NCI-H526 treated with DMSO at 0.1 percent for 48 hours (cell line): ENCODE data around the gene CLEC20A.
"Not testable (repeated sequence)": the region's sequence is repeated elsewhere in the genome, so short reads cannot be mapped to it uniquely, and the experiment has no call there.

ENCODE experiments used
- DNase-seq: peaks from one replicate; lab custom pipeline; 2025; lab: John Stamatoyannopoulos, UW

CLEC20A gene

GRCh38 chr1:178529364-178530036 lies 32.7 kb upstream of the CLEC20A start:
- DNase-seq: no peak

GRCh38 chr1:178528953-178529335 lies 32.2 kb upstream of the CLEC20A start:
- no peak for DNase-seq

GRCh38 chr1:178528228-178528952 lies 31.6 kb upstream of the CLEC20A start:
- no peak for DNase-seq

GRCh38 chr1:178527117-178527516 lies 30.4 kb upstream of the CLEC20A start:
- DNase-seq: no peak

- no peak for DNase-seq
Observed at GRCh38 chr1:178521241-178521640, 24.5 kb upstream of the CLEC20A start.

GRCh38 chr1:178520803-178521202 lies 24.0 kb upstream of the CLEC20A start:
- no peak for DNase-seq

GRCh38 chr1:178518894-178519293 lies 22.1 kb upstream of the CLEC20A start:
- no peak for DNase-seq

- DNase-seq: no peak
Observed at GRCh38 chr1:178516110-178516509, 19.3 kb upstream of the CLEC20A start.

GRCh38 chr1:178513278-178513983 lies 16.7 kb upstream of the CLEC20A start:
- no peak for DNase-seq

- DNase-seq: no peak
Observed at GRCh38 chr1:178512566-178513277, 16.0 kb upstream of the CLEC20A start, which contains the start of gene TEX35. Gene TEX35 (plus strand): TSS chr1:178513109. CDS start chr1:178513189, 80 bp downstream.

- DNase-seq: no peak
Observed at GRCh38 chr1:178510155-178510554, 13.4 kb upstream of the CLEC20A start.

- DNase-seq: no peak
Observed at GRCh38 chr1:178509414-178510007, 12.7 kb upstream of the CLEC20A start.

GRCh38 chr1:178506669-178507068 lies 9.9 kb upstream of the CLEC20A start:
- DNase-seq: no peak

- DNase-seq: no peak
Observed at GRCh38 chr1:178506177-178506576, 9.4 kb upstream of the CLEC20A start.

- DNase-seq: no peak
Observed at GRCh38 chr1:178504286-178504685, 7.5 kb upstream of the CLEC20A start.

- no peak for DNase-seq
Observed at GRCh38 chr1:178503849-178504248, 7.1 kb upstream of the CLEC20A start.

GRCh38 chr1:178503316-178503715 lies 6.6 kb upstream of the CLEC20A start:
- DNase-seq: not testable (repeated sequence)

- DNase-seq: no peak
Observed at GRCh38 chr1:178502856-178503255, 6.1 kb upstream of the CLEC20A start.

- no peak for DNase-seq
Observed at GRCh38 chr1:178502330-178502714, 5.6 kb upstream of the CLEC20A start.

- peak; percentile 76 for DNase-seq
Observed at GRCh38 chr1:178501705-178502329, 5.1 kb upstream of the CLEC20A start.

- DNase-seq: no peak
Observed at GRCh38 chr1:178500936-178501554, 4.3 kb upstream of the CLEC20A start.
